ENCODE measurements around the gene IQGAP2.
"Not testable (repeated sequence)": the region's sequence is repeated elsewhere in the genome, so short reads cannot be mapped to it uniquely, and the experiment has no call there.

Gene IQGAP2

DNA sequence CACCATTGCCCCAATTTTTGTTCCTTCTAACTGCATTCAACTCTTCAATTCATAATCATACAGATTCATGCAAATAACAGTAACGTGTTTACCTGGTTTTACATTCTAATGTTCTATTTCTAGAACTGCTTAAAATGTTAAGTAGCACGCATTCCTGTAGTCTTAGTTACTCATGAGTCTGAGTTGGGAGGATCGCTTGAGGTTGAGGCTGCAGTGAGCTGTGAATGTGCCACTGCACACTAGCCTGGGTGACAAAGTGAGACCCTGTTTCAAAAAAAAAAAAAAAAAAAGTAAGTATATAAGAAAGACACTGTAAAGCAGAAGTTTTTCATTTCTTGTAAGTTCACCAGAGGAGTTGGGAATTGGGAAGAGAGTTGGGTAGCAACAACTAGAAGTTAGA lies 114.2 kb downstream of the IQGAP2 start:
- Histone ChIP-seq H3K27ac (ENCODE audit: low read depth in 2 of 2, low read length in 2 of 2) (no peak overlapping the region), H3K9me3 (ENCODE audit: control insufficient read depth in 2 of 2, low read length in 2 of 2) (no peaks in the 10 kb centered on the region), H3K36me3 (ENCODE audit: control insufficient read depth in 2 of 2, insufficient read depth in 2 of 2, low read length in 2 of 2) (no peaks in the 10 kb centered on the region), H3K4me3 (ENCODE audit: low read length in 2 of 2) (no peak overlapping the region), H3K9ac (ENCODE audit: low read depth in 1 of 2, low read length in 2 of 2) (no peak overlapping the region), H3K4me1 (ENCODE audit: control insufficient read depth in 2 of 2, insufficient read depth in 2 of 2, low read length in 2 of 2) (peaks cover 3 to 4% of the 10 kb centered on the region in 2 donors), H3K27me3 (ENCODE audit: control insufficient read depth in 2 of 2, insufficient read depth in 2 of 2, low read length in 2 of 2) (no peaks in the 10 kb centered on the region)

GRCh38 chr5:76518246-76518645 lies 115.2 kb downstream of the IQGAP2 start:
- not testable (repeated sequence) for H3K27me3 ChIP-seq (ENCODE audit: control insufficient read depth in 2 of 2, insufficient read depth in 2 of 2, low read length in 2 of 2); H3K4me3 ChIP-seq (ENCODE audit: low read length in 2 of 2); H3K9ac ChIP-seq (ENCODE audit: low read depth in 1 of 2, low read length in 2 of 2); H3K36me3 ChIP-seq (ENCODE audit: control insufficient read depth in 2 of 2, insufficient read depth in 2 of 2, low read length in 2 of 2); H3K27ac ChIP-seq (ENCODE audit: low read depth in 2 of 2, low read length in 2 of 2); H3K9me3 ChIP-seq (ENCODE audit: control insufficient read depth in 2 of 2, low read length in 2 of 2); H3K4me1 ChIP-seq (ENCODE audit: control insufficient read depth in 2 of 2, insufficient read depth in 2 of 2, low read length in 2 of 2)

- H3K9me3 ChIP-seq (ENCODE audit: control insufficient read depth in 2 of 2, low read length in 2 of 2), result no peaks in the 10 kb centered on the region
- H3K27me3 ChIP-seq (ENCODE audit: control insufficient read depth in 2 of 2, insufficient read depth in 2 of 2, low read length in 2 of 2), result no peaks in the 10 kb centered on the region
- H3K4me3 ChIP-seq (ENCODE audit: low read length in 2 of 2), result no peak overlapping the region
- no peaks in the 10 kb centered on the region for H3K36me3 ChIP-seq (ENCODE audit: control insufficient read depth in 2 of 2, insufficient read depth in 2 of 2, low read length in 2 of 2)
- no peak overlapping the region for H3K9ac ChIP-seq (ENCODE audit: low read depth in 1 of 2, low read length in 2 of 2)
- H3K27ac ChIP-seq (ENCODE audit: low read depth in 2 of 2, low read length in 2 of 2), result no peak overlapping the region
- H3K4me1 ChIP-seq (ENCODE audit: control insufficient read depth in 2 of 2, insufficient read depth in 2 of 2, low read length in 2 of 2), result peaks cover 3 to 4% of the 10 kb centered on the region in 2 donors
Measured at GRCh38 chr5:76521240-76521758, 118.2 kb downstream of the IQGAP2 start.

DNA sequence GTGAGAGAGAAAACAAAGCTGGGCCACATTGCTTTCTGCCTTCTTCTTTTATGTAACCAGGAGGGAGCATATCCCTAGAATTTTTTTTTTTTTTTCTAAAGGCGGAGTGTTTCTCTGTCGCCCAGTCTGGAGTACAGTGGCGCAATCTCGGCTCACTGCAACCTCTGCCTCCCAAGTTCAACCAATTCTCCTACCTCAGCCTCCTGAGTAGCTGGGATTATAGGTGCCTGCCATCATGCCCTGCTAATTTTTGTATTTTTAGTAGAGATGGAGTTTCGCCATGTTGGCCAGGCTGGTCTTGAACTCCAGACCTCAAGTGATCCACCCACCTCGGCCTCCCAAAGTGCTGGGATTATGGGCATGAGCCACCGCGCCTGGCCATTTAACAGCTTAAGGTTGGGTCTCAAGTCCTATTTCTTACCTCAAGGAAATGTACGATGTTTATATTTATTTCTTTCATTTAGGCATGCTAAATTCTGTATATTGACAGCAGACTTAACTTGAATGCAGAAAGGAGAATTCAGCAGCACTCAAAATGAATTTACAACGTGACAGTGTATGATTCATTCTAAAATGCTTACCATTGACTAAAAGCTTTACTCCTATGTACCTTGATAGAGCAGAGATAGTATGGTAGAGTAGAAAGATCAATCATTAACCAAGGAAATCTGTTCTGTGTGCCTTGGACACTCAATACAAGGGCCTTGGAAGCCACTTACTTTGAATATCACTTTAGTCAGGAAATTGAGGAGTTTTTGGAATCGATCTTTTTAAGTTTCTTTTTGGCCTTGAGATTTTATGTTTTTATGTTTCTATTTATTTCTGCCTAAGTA lies 119.2 kb downstream of the IQGAP2 start:
- Histone ChIP-seq H3K27ac (ENCODE audit: low read depth in 2 of 2, low read length in 2 of 2) (peak overlapping the region in 1 of 2 donors; percentile 13), H3K36me3 (ENCODE audit: control insufficient read depth in 2 of 2, insufficient read depth in 2 of 2, low read length in 2 of 2) (no peaks in the 10 kb centered on the region), H3K9ac (ENCODE audit: low read depth in 1 of 2, low read length in 2 of 2) (no peak overlapping the region), H3K9me3 (ENCODE audit: control insufficient read depth in 2 of 2, low read length in 2 of 2) (no peaks in the 10 kb centered on the region), H3K27me3 (ENCODE audit: control insufficient read depth in 2 of 2, insufficient read depth in 2 of 2, low read length in 2 of 2) (no peaks in the 10 kb centered on the region), H3K4me3 (ENCODE audit: low read length in 2 of 2) (no peak overlapping the region), H3K4me1 (ENCODE audit: control insufficient read depth in 2 of 2, insufficient read depth in 2 of 2, low read length in 2 of 2) (peaks cover 3 to 4% of the 10 kb centered on the region in 2 donors)

GRCh38 chr5:76524101-76524835 lies 121.2 kb downstream of the IQGAP2 start:
- Histone ChIP-seq H3K9ac (ENCODE audit: low read depth in 1 of 2, low read length in 2 of 2) (no peak overlapping the region), H3K36me3 (ENCODE audit: control insufficient read depth in 2 of 2, insufficient read depth in 2 of 2, low read length in 2 of 2) (no peaks in the 10 kb centered on the region), H3K27me3 (ENCODE audit: control insufficient read depth in 2 of 2, insufficient read depth in 2 of 2, low read length in 2 of 2) (no peaks in the 10 kb centered on the region), H3K4me3 (ENCODE audit: low read length in 2 of 2) (no peak overlapping the region), H3K4me1 (ENCODE audit: control insufficient read depth in 2 of 2, insufficient read depth in 2 of 2, low read length in 2 of 2) (peaks cover 3 to 4% of the 10 kb centered on the region in 2 donors), H3K27ac (ENCODE audit: low read depth in 2 of 2, low read length in 2 of 2) (no peak overlapping the region), H3K9me3 (ENCODE audit: control insufficient read depth in 2 of 2, low read length in 2 of 2) (no peaks in the 10 kb centered on the region)

GRCh38 chr5:76524868-76525267 lies 121.8 kb downstream of the IQGAP2 start:
- Histone ChIP-seq H3K27ac (ENCODE audit: low read depth in 2 of 2, low read length in 2 of 2) (no peak overlapping the region), H3K36me3 (ENCODE audit: control insufficient read depth in 2 of 2, insufficient read depth in 2 of 2, low read length in 2 of 2) (no peaks in the 10 kb centered on the region), H3K9me3 (ENCODE audit: control insufficient read depth in 2 of 2, low read length in 2 of 2) (no peaks in the 10 kb centered on the region), H3K4me3 (ENCODE audit: low read length in 2 of 2) (no peak overlapping the region), H3K4me1 (ENCODE audit: control insufficient read depth in 2 of 2, insufficient read depth in 2 of 2, low read length in 2 of 2) (peaks cover 3 to 4% of the 10 kb centered on the region in 2 donors), H3K27me3 (ENCODE audit: control insufficient read depth in 2 of 2, insufficient read depth in 2 of 2, low read length in 2 of 2) (no peaks in the 10 kb centered on the region), H3K9ac (ENCODE audit: low read depth in 1 of 2, low read length in 2 of 2) (no peak overlapping the region)

DNA sequence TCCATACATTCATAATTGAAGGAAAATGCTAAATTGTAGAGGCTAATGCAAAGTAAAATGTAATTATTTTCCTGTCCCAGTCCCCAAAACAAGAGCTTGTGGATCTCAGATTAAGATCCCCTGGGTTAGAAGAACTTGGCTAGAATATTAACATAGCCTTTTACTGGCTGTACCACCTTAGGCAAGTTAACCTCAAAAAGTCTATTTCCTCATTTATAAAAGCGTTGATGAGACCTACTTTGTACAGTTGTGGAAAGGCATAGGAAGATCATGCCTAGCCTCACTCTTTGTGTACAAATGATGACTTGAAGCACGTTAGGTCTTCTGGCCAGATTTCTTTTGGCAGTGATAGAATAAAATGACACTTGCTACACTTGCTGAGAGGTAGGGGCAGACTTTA lies 122.9 kb downstream of the IQGAP2 start:
- no peaks in the 10 kb centered on the region for H3K36me3 ChIP-seq (ENCODE audit: control insufficient read depth in 2 of 2, insufficient read depth in 2 of 2, low read length in 2 of 2)
- no peaks in the 10 kb centered on the region for H3K27me3 ChIP-seq (ENCODE audit: control insufficient read depth in 2 of 2, insufficient read depth in 2 of 2, low read length in 2 of 2)
- H3K4me3 ChIP-seq (ENCODE audit: low read length in 2 of 2), result no peak overlapping the region
- H3K9ac ChIP-seq (ENCODE audit: low read depth in 1 of 2, low read length in 2 of 2), result no peak overlapping the region
- no peak overlapping the region for H3K27ac ChIP-seq (ENCODE audit: low read depth in 2 of 2, low read length in 2 of 2)
- no peaks in the 10 kb centered on the region for H3K9me3 ChIP-seq (ENCODE audit: control insufficient read depth in 2 of 2, low read length in 2 of 2)
- H3K4me1 ChIP-seq (ENCODE audit: control insufficient read depth in 2 of 2, insufficient read depth in 2 of 2, low read length in 2 of 2), result peaks cover 3 to 4% of the 10 kb centered on the region in 2 donors

GRCh38 chr5:76526950-76527583 lies 124.0 kb downstream of the IQGAP2 start:
- Histone ChIP-seq H3K27ac (ENCODE audit: low read depth in 2 of 2, low read length in 2 of 2) (no peak overlapping the region), H3K9me3 (ENCODE audit: control insufficient read depth in 2 of 2, low read length in 2 of 2) (no peaks in the 10 kb centered on the region), H3K4me3 (ENCODE audit: low read length in 2 of 2) (no peak overlapping the region), H3K9ac (ENCODE audit: low read depth in 1 of 2, low read length in 2 of 2) (no peak overlapping the region), H3K27me3 (ENCODE audit: control insufficient read depth in 2 of 2, insufficient read depth in 2 of 2, low read length in 2 of 2) (no peaks in the 10 kb centered on the region), H3K36me3 (ENCODE audit: control insufficient read depth in 2 of 2, insufficient read depth in 2 of 2, low read length in 2 of 2) (no peaks in the 10 kb centered on the region), H3K4me1 (ENCODE audit: control insufficient read depth in 2 of 2, insufficient read depth in 2 of 2, low read length in 2 of 2) (no peaks in the 10 kb centered on the region)

DNA sequence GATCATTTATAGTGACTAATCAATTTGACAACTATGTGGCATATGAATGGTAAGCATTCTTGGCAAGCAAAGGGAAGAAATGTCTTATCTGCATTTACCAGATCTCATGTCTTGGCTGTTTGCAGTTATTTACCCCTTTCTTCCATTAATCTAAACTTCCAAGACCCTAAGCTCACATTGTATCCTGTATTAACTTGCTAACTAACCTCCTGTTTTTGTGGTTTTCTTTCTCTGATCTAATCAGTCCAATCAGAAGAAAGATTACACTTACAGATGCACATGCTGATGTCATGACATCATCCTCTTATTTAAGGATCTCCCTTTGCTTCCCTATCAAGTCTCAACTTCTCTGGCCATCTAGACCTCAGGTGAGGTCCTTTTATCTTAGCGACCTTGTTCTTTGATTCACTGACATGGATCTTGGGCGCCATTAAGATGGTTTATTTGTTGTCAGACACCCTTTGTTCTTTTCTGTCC lies 124.6 kb downstream of the IQGAP2 start:
- Histone ChIP-seq H3K4me1 (ENCODE audit: control insufficient read depth in 2 of 2, insufficient read depth in 2 of 2, low read length in 2 of 2) (no peaks in the 10 kb centered on the region), H3K9me3 (ENCODE audit: control insufficient read depth in 2 of 2, low read length in 2 of 2) (no peaks in the 10 kb centered on the region), H3K36me3 (ENCODE audit: control insufficient read depth in 2 of 2, insufficient read depth in 2 of 2, low read length in 2 of 2) (no peaks in the 10 kb centered on the region), H3K9ac (ENCODE audit: low read depth in 1 of 2, low read length in 2 of 2) (no peak overlapping the region), H3K27ac (ENCODE audit: low read depth in 2 of 2, low read length in 2 of 2) (no peak overlapping the region), H3K27me3 (ENCODE audit: control insufficient read depth in 2 of 2, insufficient read depth in 2 of 2, low read length in 2 of 2) (no peaks in the 10 kb centered on the region), H3K4me3 (ENCODE audit: low read length in 2 of 2) (no peak overlapping the region)
